CD4-positive, alpha-beta T cell treated with Interleukin-4 for 4 hours (primary cell): ENCODE results near the gene OR5AU1.

Experiments used
- DNase-seq: peaks from one replicate; pipeline ENCODE4 v3.0.0-alpha.2; 2020

OR5AU1 gene

GRCh38 chr14:21155963-21156362, at the start of gene OR5AU1:
TSS of gene OR5AU1 (minus strand) at chr14:21156063. CDS start at chr14:21155872, 191 bp downstream.
- no peak for DNase-seq

DNA sequence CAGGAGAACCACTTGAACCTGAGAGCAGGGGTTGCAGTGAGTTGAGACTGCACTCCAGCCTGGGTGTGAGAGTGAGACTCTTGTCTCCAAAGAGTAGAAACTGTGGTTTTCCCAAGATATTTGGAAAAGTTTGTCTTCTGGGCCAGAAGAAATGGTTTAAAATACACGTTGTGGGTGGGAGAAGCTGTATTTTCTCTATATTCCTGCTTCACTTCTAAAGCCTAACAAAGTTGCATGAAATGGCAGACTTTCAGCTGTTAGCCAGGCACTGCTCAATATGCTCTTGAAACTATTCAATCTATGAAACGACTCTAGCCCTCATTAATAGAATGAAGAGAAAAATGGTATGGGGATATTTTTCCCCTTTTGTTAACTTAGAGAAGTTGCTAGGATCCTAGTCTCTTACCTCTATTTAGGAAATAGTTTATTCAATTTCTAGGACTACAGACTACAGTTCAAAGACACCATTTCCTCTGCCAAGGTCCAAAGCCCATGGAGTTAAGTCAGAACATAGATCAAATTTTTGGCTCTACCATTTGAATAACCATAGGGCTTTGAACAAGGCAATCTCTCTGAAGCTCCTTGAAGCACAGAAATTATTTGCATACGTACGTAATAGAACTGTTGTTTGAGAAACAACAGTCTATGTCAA, 49.3 kb upstream of the OR5AU1 start:
- no peak for DNase-seq

DNA sequence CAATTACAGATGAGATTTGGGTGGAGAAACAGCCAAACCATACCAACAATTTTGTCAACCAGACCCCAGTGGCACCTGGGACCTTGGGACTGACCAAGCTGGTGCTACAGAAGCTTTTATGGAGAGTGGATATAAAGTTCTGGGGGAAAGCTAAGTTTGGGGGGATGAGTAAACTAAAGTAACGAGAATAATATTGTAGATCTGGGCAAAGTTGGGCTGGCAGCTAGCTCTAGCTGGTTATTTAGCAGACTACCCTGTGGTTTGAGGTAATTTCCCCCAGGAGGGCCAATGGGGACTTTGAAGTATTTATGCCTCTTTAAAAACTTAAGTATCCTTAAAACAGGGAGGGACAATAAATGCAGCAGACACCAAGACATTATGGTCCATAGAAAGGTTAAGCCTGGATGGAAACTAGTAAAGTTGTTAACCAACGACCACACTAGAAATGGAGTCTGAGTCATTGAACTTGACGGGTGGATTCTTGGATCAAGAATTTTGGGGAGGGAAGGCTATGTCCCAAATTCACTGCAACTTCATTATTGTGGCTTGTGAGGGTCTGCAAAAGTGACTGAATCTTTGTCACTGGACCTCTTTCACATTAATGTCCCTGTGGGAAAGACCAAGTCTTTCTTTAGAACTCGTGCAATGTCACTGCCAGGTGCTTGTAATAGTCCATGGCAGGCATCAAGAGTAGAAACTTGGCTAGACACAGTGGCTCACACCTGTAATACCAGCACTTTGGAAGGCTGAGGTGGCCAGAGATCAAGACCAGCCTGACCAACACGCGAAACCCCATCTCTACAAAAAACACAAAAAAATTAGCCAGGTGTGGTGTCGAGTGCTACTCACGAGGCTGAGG, 48.5 kb upstream of the OR5AU1 start:
- DNase-seq: no peak

DNA sequence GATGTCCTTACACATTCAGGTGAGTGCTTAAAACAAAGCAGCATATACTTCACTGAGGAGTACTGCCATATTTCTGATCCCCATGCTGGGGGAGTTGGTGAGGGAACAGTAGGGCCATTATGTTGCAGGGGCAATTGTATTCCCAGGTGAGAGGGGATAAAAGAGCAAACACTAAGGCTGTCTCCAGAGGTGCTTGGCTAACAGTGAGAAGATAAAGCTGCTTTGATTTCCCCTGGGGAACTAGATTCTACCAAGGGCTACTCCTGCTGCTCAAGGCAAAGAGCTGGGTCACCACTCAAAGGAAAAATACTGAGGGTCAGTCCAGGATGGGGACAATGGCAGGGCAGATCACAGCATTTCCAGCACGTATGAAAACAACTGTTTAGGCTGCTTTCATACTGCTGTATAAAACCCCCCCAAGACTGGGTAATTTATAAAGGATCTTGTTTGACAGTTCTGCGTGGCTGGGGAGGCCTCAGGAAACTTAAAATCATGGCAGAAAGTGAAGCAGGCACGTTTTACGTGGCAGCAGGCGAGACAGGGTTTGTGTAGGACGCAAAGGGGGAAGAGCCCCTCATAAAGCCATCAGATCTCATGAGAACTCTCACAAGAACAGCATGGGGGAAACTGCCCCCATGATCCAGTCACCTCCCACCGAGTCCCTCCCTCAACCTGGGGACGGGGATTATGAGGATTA, 47.8 kb upstream of the OR5AU1 start:
- DNase-seq: no peak

GRCh38 chr14:21202463-21203358, 46.8 kb upstream of the OR5AU1 start:
- DNase-seq: no peak

GRCh38 chr14:21201732-21202462, 46.0 kb upstream of the OR5AU1 start:
- DNase-seq: no peak

GRCh38 chr14:21200752-21201461, 45.0 kb upstream of the OR5AU1 start:
- no peak for DNase-seq

DNA sequence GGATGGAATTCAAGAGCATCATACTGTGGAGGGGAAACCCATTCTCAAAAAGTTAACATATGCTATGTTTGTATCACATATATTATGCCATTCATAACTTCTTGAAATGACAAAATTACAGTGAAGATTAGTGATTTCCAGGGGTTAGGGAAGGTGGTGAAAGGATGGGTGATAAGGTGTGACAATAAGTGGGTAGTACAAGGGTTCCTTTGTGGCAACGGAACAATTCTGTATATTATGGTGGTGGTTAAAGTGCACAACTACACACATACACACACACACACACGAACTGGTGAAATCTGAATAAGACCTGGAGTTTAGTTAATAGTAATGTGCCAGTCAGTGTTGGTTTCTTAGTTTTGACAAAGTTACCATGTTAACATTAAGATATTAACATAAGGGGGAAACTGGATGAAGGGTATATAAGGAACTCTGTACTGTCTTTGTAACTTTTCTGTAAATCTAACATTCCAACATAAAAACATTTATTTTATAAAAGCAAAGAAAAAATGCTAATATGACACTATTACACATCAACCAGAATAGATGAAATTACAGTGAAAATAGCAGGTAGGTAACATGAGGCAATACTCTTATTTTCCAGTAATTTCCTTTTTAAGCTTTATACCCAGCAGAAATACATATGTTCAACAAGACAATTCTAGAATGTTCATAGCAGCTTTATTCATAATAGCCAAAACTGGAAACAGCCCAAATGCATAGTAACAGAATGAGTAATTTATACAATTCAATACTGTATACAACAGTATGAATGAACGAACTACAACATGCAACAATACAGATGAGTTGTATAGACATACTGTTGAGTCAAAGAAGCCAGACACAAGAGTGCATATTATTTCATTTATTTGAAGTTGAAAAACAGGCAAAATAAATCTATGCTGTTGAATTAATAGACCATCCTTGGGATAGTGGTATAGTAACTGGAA, 44.0 kb upstream of the OR5AU1 start:
- DNase-seq: no peak

GRCh38 chr14:21197418-21198205, 41.7 kb upstream of the OR5AU1 start:
- DNase-seq: no peak

GRCh38 chr14:21194597-21194996, 38.7 kb upstream of the OR5AU1 start:
- DNase-seq: no peak

- DNase-seq: no peak
Observed at GRCh38 chr14:21192875-21193535, 37.1 kb upstream of the OR5AU1 start.

- no peak for DNase-seq
Observed at GRCh38 chr14:21192447-21192822, 36.6 kb upstream of the OR5AU1 start.

DNA sequence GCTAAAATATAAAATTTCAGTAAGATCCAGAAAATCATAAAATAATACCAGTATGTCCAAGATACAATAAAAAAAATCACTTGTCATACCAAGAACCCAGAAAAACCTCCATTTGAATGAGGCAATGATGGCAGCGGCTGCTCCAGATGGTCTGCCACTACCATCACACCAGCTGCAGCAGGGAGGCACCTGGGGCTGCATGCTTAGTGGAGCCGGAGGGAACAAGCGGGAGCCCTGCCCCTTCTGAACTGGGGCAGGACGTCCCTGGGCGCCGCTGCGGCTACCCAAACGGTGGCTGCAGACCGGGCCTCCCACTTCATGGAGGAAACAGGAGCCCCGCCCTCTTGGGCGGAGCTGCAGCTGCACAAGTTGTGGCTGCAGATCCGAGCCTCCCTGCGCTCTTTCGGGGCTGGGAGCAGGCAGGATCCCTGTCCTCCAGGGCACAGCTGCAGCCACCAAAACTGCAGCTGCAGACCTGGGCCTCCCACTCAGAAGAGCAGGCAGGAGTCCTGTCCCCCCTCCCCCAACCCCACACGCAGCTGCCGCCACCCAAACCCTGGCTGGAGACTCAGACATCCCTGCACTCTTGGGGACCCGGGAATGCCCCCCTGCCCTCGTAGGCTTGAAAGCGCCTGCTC, 36.1 kb upstream of the OR5AU1 start:
- DNase-seq: peak; percentile 56

- DNase-seq: no peak
Observed at GRCh38 chr14:21191261-21191808, 35.5 kb upstream of the OR5AU1 start.

DNA sequence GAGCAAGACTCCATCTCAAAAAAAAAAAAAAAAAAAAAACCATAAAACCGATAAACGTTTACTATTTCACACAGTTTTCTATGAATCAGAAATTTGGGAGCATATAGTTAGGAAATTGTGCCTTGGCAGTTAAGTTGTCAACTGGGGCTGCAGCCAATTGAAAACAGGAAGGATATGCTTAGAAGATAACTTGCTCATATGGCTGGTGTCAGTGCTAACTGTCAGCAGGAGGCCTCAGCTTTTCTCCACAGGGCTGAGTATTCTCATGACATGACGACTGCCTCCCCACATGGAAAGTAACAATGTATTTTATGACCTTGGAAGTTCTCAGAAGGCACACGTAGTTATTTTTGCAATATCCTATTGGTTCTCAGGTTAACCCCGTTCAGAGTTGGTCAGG, 29.6 kb upstream of the OR5AU1 start:
- DNase-seq: no peak

GRCh38 chr14:21184254-21184653, 28.4 kb upstream of the OR5AU1 start:
- no peak for DNase-seq

- no peak for DNase-seq
Observed at GRCh38 chr14:21182166-21182565, 26.3 kb upstream of the OR5AU1 start.

DNA sequence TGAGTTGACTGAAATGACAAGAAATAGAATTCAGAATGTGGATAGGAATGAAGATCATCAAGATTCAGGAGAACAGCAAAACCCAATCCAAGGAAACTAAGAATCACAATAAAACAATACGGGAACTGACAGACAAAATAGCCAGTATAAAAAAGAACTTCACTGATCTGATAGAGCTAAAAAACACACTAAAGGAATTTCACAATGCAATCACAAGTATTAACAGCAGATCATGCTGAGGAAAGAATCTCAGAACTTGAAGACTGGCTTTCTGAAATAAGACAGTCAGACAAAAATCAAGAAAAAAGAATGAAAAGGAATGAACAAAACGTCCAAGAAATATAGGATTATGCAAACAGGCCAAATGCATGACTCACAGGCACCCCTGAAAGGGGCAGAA, 15.3 kb upstream of the OR5AU1 start:
- no peak for DNase-seq
